Activated CD4-positive, alpha-beta T cell treated with anti-CD3 and anti-CD28 coated beads, Interleukin-2, amount 50 U/mL, for 1 hour (primary cell): Measurements from ENCODE around the gene GSTO2.

Source experiments
- DNase-seq: peaks from one replicate; pipeline ENCODE4 v3.0.0-alpha.2; 2020

GSTO2 gene

GRCh38 chr10:104347295-104348045, 78.5 kb downstream of the GSTO2 start:
- DNase-seq: no peak

GRCh38 chr10:104348601-104349000, 79.6 kb downstream of the GSTO2 start:
- no peak for DNase-seq

- no peak for DNase-seq
Measured at GRCh38 chr10:104349623-104350126, 80.7 kb downstream of the GSTO2 start.

- no peak for DNase-seq
Measured at GRCh38 chr10:104350127-104350635, 81.2 kb downstream of the GSTO2 start.

- DNase-seq: no peak
Measured at GRCh38 chr10:104351061-104351702, 82.2 kb downstream of the GSTO2 start.

- DNase-seq: no peak
Measured at GRCh38 chr10:104351919-104352318, 82.9 kb downstream of the GSTO2 start.

- DNase-seq: peak; percentile 90
Measured at GRCh38 chr10:104353325-104354048, 84.5 kb downstream of the GSTO2 start, which contains the start of gene CFAP58. Gene CFAP58 (plus strand): TSS chr10:104353833. CDS start chr10:104353898, 65 bp downstream.
